GM21423 (cell line): ENCODE results near the gene PPP1R8.

Experiments used
- ATAC-seq: cut with Tn5 transposase; IDR thresholded peaks from one replicate; pipeline ENCODE4 v1.9.1; 2021; ENCODE audit warnings: mild to moderate bottlenecking, moderate library complexity; ENCODE audit not compliant: unreplicated experiment

The PPP1R8 gene

DNA sequence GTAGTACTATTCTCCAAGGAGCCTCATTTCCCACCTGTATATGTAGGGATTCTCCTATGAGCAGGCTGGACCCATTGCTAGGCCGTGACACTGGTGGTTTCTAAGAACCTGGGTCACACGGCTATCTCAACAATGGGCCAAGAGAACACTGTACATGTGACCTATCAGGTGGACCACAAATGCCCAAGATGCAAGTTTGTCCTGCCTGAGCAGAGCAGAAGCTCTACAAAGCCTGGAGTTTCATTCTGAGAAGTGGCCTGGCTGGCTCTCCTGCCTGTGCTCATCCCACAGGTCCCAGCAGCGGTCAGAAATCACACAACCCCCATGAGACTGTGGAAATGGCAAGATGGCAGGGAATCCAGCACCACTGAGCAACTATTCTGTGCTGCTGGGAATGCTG, 58.9 kb downstream of the PPP1R8 start:
- ATAC-seq, result no peak

DNA sequence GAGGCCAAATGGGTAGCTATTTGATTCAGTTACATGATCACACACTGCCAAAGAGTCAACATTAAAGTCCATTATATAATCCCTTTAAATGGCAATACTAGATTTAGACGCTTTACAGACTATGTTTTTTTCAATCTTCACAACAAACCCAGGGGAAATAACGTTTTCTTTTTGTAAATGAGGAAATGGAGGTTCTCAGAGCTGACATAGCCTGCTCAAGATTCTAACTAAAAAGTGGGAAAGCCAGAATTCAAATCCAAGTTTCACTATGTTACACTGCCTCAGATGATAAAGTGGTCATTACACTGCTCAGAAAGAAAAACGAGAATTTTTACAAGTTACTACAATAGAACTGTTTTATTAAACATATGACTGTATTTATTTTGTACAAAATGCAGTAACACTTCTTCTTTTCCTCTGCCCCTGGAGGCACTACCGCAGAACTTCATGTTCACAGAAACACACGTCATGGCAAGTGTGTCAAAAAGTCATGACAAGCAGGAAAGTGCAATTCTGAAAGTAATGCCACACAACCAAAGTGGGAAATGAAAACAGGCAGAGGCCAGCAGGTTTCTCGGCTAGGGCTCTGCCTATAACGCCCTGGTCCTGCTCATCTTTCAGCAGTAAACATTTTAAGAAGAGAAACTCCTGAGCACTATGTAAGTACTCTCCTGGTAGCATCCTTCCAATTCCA, 60.8 kb downstream of the PPP1R8 start:
- ATAC-seq, result peak; percentile 41

DNA sequence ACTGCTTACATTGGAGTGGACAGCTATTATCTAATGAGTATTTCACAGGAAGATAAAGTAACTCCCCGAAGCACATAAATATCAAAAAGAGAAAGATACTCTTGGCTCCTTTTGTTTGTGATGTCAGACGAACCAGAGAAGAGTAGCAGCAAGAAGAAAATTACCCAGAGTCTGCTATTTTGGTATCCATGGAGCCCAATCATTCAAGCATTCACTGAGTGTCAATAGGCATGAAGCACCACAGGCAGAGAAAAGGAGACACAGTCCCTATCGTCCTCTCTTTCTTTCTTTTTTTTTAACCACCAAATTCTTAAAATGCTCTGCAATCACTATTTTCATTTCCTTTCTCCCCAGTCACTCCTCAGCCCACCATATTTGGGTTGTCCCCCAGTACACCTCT, 63.9 kb downstream of the PPP1R8 start:
- no peak for ATAC-seq
